HG03139 (cell line): ENCODE data around the gene SOX8.
"Not testable (repeated sequence)": the region's sequence is repeated elsewhere in the genome, so short reads cannot be mapped to it uniquely, and the experiment has no call there.

ENCODE experiments used
- ATAC-seq: cut with Tn5 transposase; IDR thresholded peaks from one replicate; pipeline ENCODE4 v1.9.1; 2021; ENCODE audit not compliant: unreplicated experiment

The SOX8 gene

GRCh38 chr16:1021553-1022160 is 40.1 kb downstream of the SOX8 start:
- no peak for ATAC-seq

- ATAC-seq, result no peak
These were observed 40.9 kb downstream of the SOX8 start for GRCh38 chr16:1022466-1022865.

GRCh38 chr16:1024138-1024537 is 42.6 kb downstream of the SOX8 start:
- no peak for ATAC-seq

GRCh38 chr16:1025183-1025809 is 43.7 kb downstream of the SOX8 start:
- ATAC-seq, result not testable (repeated sequence)

- ATAC-seq, result no peak
These were observed 44.6 kb downstream of the SOX8 start for GRCh38 chr16:1026057-1026783.

- ATAC-seq, result no peak
These were observed 45.4 kb downstream of the SOX8 start for GRCh38 chr16:1026784-1027500.

- no peak for ATAC-seq
These were observed 45.9 kb downstream of the SOX8 start for GRCh38 chr16:1027501-1027815.

- no peak for ATAC-seq
These were observed 46.5 kb downstream of the SOX8 start for GRCh38 chr16:1028056-1028455.

- no peak for ATAC-seq
These were observed 47.1 kb downstream of the SOX8 start for GRCh38 chr16:1028524-1029258.

- no peak for ATAC-seq
These were observed 47.6 kb downstream of the SOX8 start for GRCh38 chr16:1029259-1029545.

- no peak for ATAC-seq
These were observed 48.9 kb downstream of the SOX8 start for GRCh38 chr16:1030473-1030901.

- no peak for ATAC-seq
These were observed 50.1 kb downstream of the SOX8 start for GRCh38 chr16:1031666-1032065.

- ATAC-seq, result no peak
These were observed 51.0 kb downstream of the SOX8 start for GRCh38 chr16:1032607-1033006.

- no peak for ATAC-seq
These were observed 51.6 kb downstream of the SOX8 start for GRCh38 chr16:1033128-1033679.

GRCh38 chr16:1034230-1035065 is 52.9 kb downstream of the SOX8 start:
- ATAC-seq, result no peak

GRCh38 chr16:1035066-1035415 is 53.5 kb downstream of the SOX8 start:
- no peak for ATAC-seq

- no peak for ATAC-seq
These were observed 54.6 kb downstream of the SOX8 start for GRCh38 chr16:1036166-1036565.
